MV-4-11 (cell line): ENCODE measurements around the gene EFEMP2.
"Not testable (repeated sequence)": the region's sequence is repeated elsewhere in the genome, so short reads cannot be mapped to it uniquely, and the experiment has no call there.

Experiments used
- DNase-seq: peaks from one replicate; lab custom pipeline; 2025; lab: John Stamatoyannopoulos, UW

EFEMP2 gene

GRCh38 chr11:65854852-65855837 lies 17.5 kb downstream of the EFEMP2 start:
- no peak for DNase-seq

GRCh38 chr11:65854161-65854592 lies 18.4 kb downstream of the EFEMP2 start:
- no peak for DNase-seq

GRCh38 chr11:65853246-65853979 lies 19.2 kb downstream of the EFEMP2 start:
- peak; percentile 11 for DNase-seq

GRCh38 chr11:65852508-65853245 lies 19.9 kb downstream of the EFEMP2 start:
- DNase-seq: no peak

GRCh38 chr11:65851811-65852507 lies 20.6 kb downstream of the EFEMP2 start:
- no peak for DNase-seq

- DNase-seq: peak; percentile 38
Observed at GRCh38 chr11:65851083-65851579, 21.5 kb downstream of the EFEMP2 start.

- DNase-seq: no peak
Observed at GRCh38 chr11:65850217-65851082, 22.1 kb downstream of the EFEMP2 start.

- no peak for DNase-seq
Observed at GRCh38 chr11:65849771-65850216, 22.8 kb downstream of the EFEMP2 start.

- DNase-seq: no peak
Observed at GRCh38 chr11:65849366-65849765, 23.2 kb downstream of the EFEMP2 start.

- DNase-seq: not testable (repeated sequence)
Observed at GRCh38 chr11:65848693-65849092, 23.9 kb downstream of the EFEMP2 start.

GRCh38 chr11:65847746-65848145 lies 24.9 kb downstream of the EFEMP2 start:
- no peak for DNase-seq

GRCh38 chr11:65844231-65844872 lies 28.2 kb downstream of the EFEMP2 start:
- no peak for DNase-seq

- DNase-seq: no peak
Observed at GRCh38 chr11:65843811-65844210, 28.8 kb downstream of the EFEMP2 start.

GRCh38 chr11:65842144-65842543 lies 30.5 kb downstream of the EFEMP2 start:
- no peak for DNase-seq

- no peak for DNase-seq
Observed at GRCh38 chr11:65834202-65834601, 38.4 kb downstream of the EFEMP2 start.

GRCh38 chr11:65833297-65834030 lies 39.1 kb downstream of the EFEMP2 start, which contains the start of gene SNX32:
Gene SNX32 (plus strand): TSS chr11:65833963. CDS start chr11:65834066, 103 bp downstream.
- DNase-seq: peak; percentile 94

GRCh38 chr11:65832231-65832630 lies 40.4 kb downstream of the EFEMP2 start:
- DNase-seq: not testable (repeated sequence)

- DNase-seq: no peak
Observed at GRCh38 chr11:65829459-65829858, 43.1 kb downstream of the EFEMP2 start.
